Measurements from ENCODE around the gene SH3RF1. TPM values are rescaled to one million over a fixed set of nuclear protein-coding genes. Genes with fewer than 3 reads are reported as not detected.

The SH3RF1 gene
- total RNA-seq, 4 donors from 2014 or later, result 10.0 to 11.8 (median 10.9) TPM

- H3K27me3 ChIP-seq, result no peaks in the 10 kb centered on the region
- WGBS, result 80% methylated on average over 3 of the region's 3 CpGs
- no peaks in the 10 kb centered on the region for H3K36me3 ChIP-seq
- TF ChIP-seq EP300 (IDR thresholded peaks at IDR 0.05) (no peak), CTCF (IDR thresholded peaks at IDR 0.05) (no peak), POLR2AphosphoS5 (IDR thresholded peaks at IDR 0.05) (no peak), POLR2A (IDR thresholded peaks at IDR 0.05; ENCODE audit: low read depth) (no peak)
- H3K27ac ChIP-seq (replicated peaks in 1 of 4), result no peak overlapping the region
- H3K9me3 ChIP-seq, result no peaks in the 10 kb centered on the region
- DNase-seq (ENCODE audit: extremely low spot score), result no peak
- H3K4me3 ChIP-seq, result no peak overlapping the region
- intact Hi-C loops (cut with DNase I), result no loop called here
- peaks cover 4 to 29% (median 18%) of the 10 kb centered on the region in 4 donors for H3K4me1 ChIP-seq
Measured at GRCh38 chr4:169175476-169175875, 95.3 kb downstream of the SH3RF1 start.

GRCh38 chr4:169175035-169175434, 95.7 kb downstream of the SH3RF1 start:
- Histone ChIP-seq H3K9me3 (no peaks in the 10 kb centered on the region), H3K27me3 (no peaks in the 10 kb centered on the region), H3K4me3 (no peak overlapping the region), H3K36me3 (no peaks in the 10 kb centered on the region), H3K27ac (replicated peaks in 1 of 4) (no peak overlapping the region), H3K4me1 (peaks cover 4 to 24% (median 13%) of the 10 kb centered on the region in 4 donors)
- intact Hi-C loops (cut with DNase I), result no loop called here
- WGBS, result 100% methylated on average over 4 of the region's 4 CpGs
- TF ChIP-seq POLR2A (IDR thresholded peaks at IDR 0.05; ENCODE audit: low read depth), result no peak
- TF ChIP-seq POLR2AphosphoS5 (IDR thresholded peaks at IDR 0.05), result no peak
- no peak for TF ChIP-seq EP300 (IDR thresholded peaks at IDR 0.05)
- no peak for TF ChIP-seq CTCF (IDR thresholded peaks at IDR 0.05)
- DNase-seq (ENCODE audit: extremely low spot score), result no peak

GRCh38 chr4:169174247-169174646, 96.5 kb downstream of the SH3RF1 start:
- no peak for TF ChIP-seq POLR2A (IDR thresholded peaks at IDR 0.05; ENCODE audit: low read depth)
- no peak for TF ChIP-seq POLR2AphosphoS5 (IDR thresholded peaks at IDR 0.05)
- no peak for TF ChIP-seq EP300 (IDR thresholded peaks at IDR 0.05)
- TF ChIP-seq CTCF (IDR thresholded peaks at IDR 0.05), result no peak
- peaks cover 0 to 17% (median 8%) of the 10 kb centered on the region in 4 donors for H3K4me1 ChIP-seq
- H3K4me3 ChIP-seq, result no peak overlapping the region
- H3K9me3 ChIP-seq, result no peaks in the 10 kb centered on the region
- DNase-seq (ENCODE audit: extremely low spot score), result no peak
- intact Hi-C loops (cut with DNase I), result no loop called here
- no peaks in the 10 kb centered on the region for H3K36me3 ChIP-seq
- no peak overlapping the region for H3K27ac ChIP-seq (replicated peaks in 1 of 4)
- no peaks in the 10 kb centered on the region for H3K27me3 ChIP-seq
- WGBS, result 100% methylated on average over 3 of the region's 3 CpGs

GRCh38 chr4:169167957-169168858, 102.5 kb downstream of the SH3RF1 start:
- intact Hi-C loops (cut with DNase I), result no loop called here
- Histone ChIP-seq H3K27ac (replicated peaks in 1 of 4) (no peak overlapping the region), H3K4me3 (no peak overlapping the region), H3K4me1 (peaks cover 0 to 14% (median 11%) of the 10 kb centered on the region in 4 donors), H3K9me3 (no peaks in the 10 kb centered on the region), H3K36me3 (no peaks in the 10 kb centered on the region), H3K27me3 (no peaks in the 10 kb centered on the region)
- WGBS, result 69% methylated on average over 2 of the region's 2 CpGs
- DNase-seq (ENCODE audit: extremely low spot score), result no peak
- TF ChIP-seq EP300 (IDR thresholded peaks at IDR 0.05) (no peak), CTCF (IDR thresholded peaks at IDR 0.05) (no peak), POLR2A (IDR thresholded peaks at IDR 0.05; ENCODE audit: low read depth) (no peak), POLR2AphosphoS5 (IDR thresholded peaks at IDR 0.05) (no peak)

All from esophagus muscularis mucosa (tissue), 4 donors.